ENCODE data around the gene DST. TPM values are rescaled to one million over a fixed set of nuclear protein-coding genes. Genes with fewer than 3 reads are reported as not detected.

Gene DST
- total RNA-seq, 1 experiment from 2014 or later: 71.8 TPM

- Histone ChIP-seq H3K4me1 (ENCODE audit: insufficient read depth, low read length, poor library complexity, severe bottlenecking) (no peaks in the 10 kb centered on the region), H3K27me3 (replicated peaks; ENCODE audit: insufficient read depth, low read depth, low read length, poor library complexity) (no peaks in the 10 kb centered on the region), H3K36me3 (ENCODE audit: insufficient read depth, low read length, poor library complexity, severe bottlenecking) (peaks cover 2% of the 10 kb centered on the region), H3K9me3 (ENCODE audit: low read depth, low read length, poor library complexity, severe bottlenecking) (no peaks in the 10 kb centered on the region), H3K4me3 (ENCODE audit: low read depth, low read length, poor library complexity, severe bottlenecking) (no peak overlapping the region), H3K27ac (ENCODE audit: low read depth, low read length, poor library complexity, severe bottlenecking) (no peak overlapping the region)
- no peak for DNase-seq (ENCODE audit: low spot score)
- TF ChIP-seq CTCF (conservative IDR thresholded peaks at IDR 0.05; ENCODE audit: low read depth, low read length) (no peak), EZH2 (IDR thresholded peaks at IDR 0.05; ENCODE audit: borderline replicate concordance, low read depth, low read length, poor library complexity, severe bottlenecking) (no peak)
- ChIA-PET POLR2A (ENCODE audit: low non-redundant PET) (no interaction called here), CTCF (no interaction called here)
- intact Hi-C loops (cut with micrococcal nuclease; ENCODE audit: unreplicated experiment): no loop called here
- BruUV-seq (replicated peaks): no TSS peak
Measured at GRCh38 chr6:56478202-56478601, 164.5 kb downstream of the DST start.

- POLR2A ChIA-PET (ENCODE audit: low non-redundant PET): no interaction called here
- no peak for DNase-seq (ENCODE audit: low spot score)
- intact Hi-C loops (cut with micrococcal nuclease; ENCODE audit: unreplicated experiment): no loop called here
- TF ChIP-seq CTCF (conservative IDR thresholded peaks at IDR 0.05; ENCODE audit: low read depth, low read length) (no peak), EZH2 (IDR thresholded peaks at IDR 0.05; ENCODE audit: borderline replicate concordance, low read depth, low read length, poor library complexity, severe bottlenecking) (no peak)
- H3K4me3 ChIP-seq (ENCODE audit: low read depth, low read length, poor library complexity, severe bottlenecking): no peak overlapping the region
- CTCF ChIA-PET: no interaction called here
- no peaks in the 10 kb centered on the region for H3K9me3 ChIP-seq (ENCODE audit: low read depth, low read length, poor library complexity, severe bottlenecking)
- H3K36me3 ChIP-seq (ENCODE audit: insufficient read depth, low read length, poor library complexity, severe bottlenecking): peaks cover 3% of the 10 kb centered on the region
- H3K27ac ChIP-seq (ENCODE audit: low read depth, low read length, poor library complexity, severe bottlenecking): no peak overlapping the region
- H3K4me1 ChIP-seq (ENCODE audit: insufficient read depth, low read length, poor library complexity, severe bottlenecking): no peaks in the 10 kb centered on the region
- BruUV-seq (replicated peaks): no TSS peak
- no peaks in the 10 kb centered on the region for H3K27me3 ChIP-seq (replicated peaks; ENCODE audit: insufficient read depth, low read depth, low read length, poor library complexity)
Measured at GRCh38 chr6:56477241-56477640, 165.4 kb downstream of the DST start.

- no peak overlapping the region for H3K27ac ChIP-seq (ENCODE audit: low read depth, low read length, poor library complexity, severe bottlenecking)
- no peaks in the 10 kb centered on the region for H3K4me1 ChIP-seq (ENCODE audit: insufficient read depth, low read length, poor library complexity, severe bottlenecking)
- H3K36me3 ChIP-seq (ENCODE audit: insufficient read depth, low read length, poor library complexity, severe bottlenecking): peaks cover 3% of the 10 kb centered on the region
- no peaks in the 10 kb centered on the region for H3K9me3 ChIP-seq (ENCODE audit: low read depth, low read length, poor library complexity, severe bottlenecking)
- CTCF ChIA-PET: no interaction called here
- BruUV-seq (replicated peaks): no TSS peak
- TF ChIP-seq CTCF (conservative IDR thresholded peaks at IDR 0.05; ENCODE audit: low read depth, low read length) (no peak), EZH2 (IDR thresholded peaks at IDR 0.05; ENCODE audit: borderline replicate concordance, low read depth, low read length, poor library complexity, severe bottlenecking) (no peak)
- intact Hi-C loops (cut with micrococcal nuclease; ENCODE audit: unreplicated experiment): no loop called here
- no peaks in the 10 kb centered on the region for H3K27me3 ChIP-seq (replicated peaks; ENCODE audit: insufficient read depth, low read depth, low read length, poor library complexity)
- POLR2A ChIA-PET (ENCODE audit: low non-redundant PET): no interaction called here
- no peak overlapping the region for H3K4me3 ChIP-seq (ENCODE audit: low read depth, low read length, poor library complexity, severe bottlenecking)
- peak; percentile 31 for DNase-seq (ENCODE audit: low spot score)
Measured at GRCh38 chr6:56475736-56476457, 166.8 kb downstream of the DST start.
